ENCODE results near the gene MBIP.
"Not testable (repeated sequence)": the region's sequence is repeated elsewhere in the genome, so short reads cannot be mapped to it uniquely, and the experiment has no call there.

The MBIP gene

GRCh38 chr14:36320200-36320896, at the start of gene MBIP:
Gene MBIP (minus strand): TSS chr14:36320637. CDS start chr14:36320588, 49 bp downstream.
- peak; percentile 92 for DNase-seq

- DNase-seq: no peak
Measured at GRCh38 chr14:36367985-36368774, 47.7 kb upstream of the MBIP start.

GRCh38 chr14:36365766-36366165, 45.3 kb upstream of the MBIP start:
- DNase-seq: no peak

- DNase-seq: no peak
Measured at GRCh38 chr14:36363704-36364103, 43.3 kb upstream of the MBIP start.

- DNase-seq: no peak
Measured at GRCh38 chr14:36362648-36363047, 42.2 kb upstream of the MBIP start.

- no peak for DNase-seq
Measured at GRCh38 chr14:36361210-36361853, 40.9 kb upstream of the MBIP start.

GRCh38 chr14:36356862-36357261, 36.4 kb upstream of the MBIP start:
- DNase-seq: no peak

GRCh38 chr14:36346052-36346451, 25.6 kb upstream of the MBIP start:
- no peak for DNase-seq

GRCh38 chr14:36344211-36344610, 23.8 kb upstream of the MBIP start:
- no peak for DNase-seq

GRCh38 chr14:36341811-36342210, 21.4 kb upstream of the MBIP start:
- DNase-seq: not testable (repeated sequence)

- no peak for DNase-seq
Measured at GRCh38 chr14:36340276-36340890, 19.9 kb upstream of the MBIP start.

GRCh38 chr14:36339816-36340215, 19.4 kb upstream of the MBIP start:
- no peak for DNase-seq

- no peak for DNase-seq
Measured at GRCh38 chr14:36333119-36333518, 12.7 kb upstream of the MBIP start.

GRCh38 chr14:36327573-36327972, 7.1 kb upstream of the MBIP start:
- not testable (repeated sequence) for DNase-seq

GRCh38 chr14:36325853-36326252, 5.4 kb upstream of the MBIP start:
- DNase-seq: no peak

- DNase-seq: no peak
Measured at GRCh38 chr14:36324897-36325296, 4.5 kb upstream of the MBIP start.

GRCh38 chr14:36320897-36321381, 502 bp upstream of the MBIP start:
- DNase-seq: no peak

GRCh38 chr14:36319899-36320199, 588 bp downstream of the MBIP start:
- DNase-seq: no peak

GRCh38 chr14:36317650-36318049, 2.8 kb downstream of the MBIP start:
- DNase-seq: no peak

GRCh38 chr14:36316131-36316530, 4.3 kb downstream of the MBIP start:
- DNase-seq: peak; percentile 3

GRCh38 chr14:36315159-36315853, 5.1 kb downstream of the MBIP start:
- peak; percentile 41 for DNase-seq

GRCh38 chr14:36313898-36314297, 6.5 kb downstream of the MBIP start:
- no peak for DNase-seq

- no peak for DNase-seq
Measured at GRCh38 chr14:36313206-36313605, 7.2 kb downstream of the MBIP start.
